ENCODE results near the gene BID.

BID gene

GRCh38 chr22:17738386-17739128 lies 35.7 kb downstream of the BID start:
- DNase-seq (ENCODE audit: low read depth) = no peak

- DNase-seq (ENCODE audit: low read depth) = no peak
These were observed 40.1 kb downstream of the BID start for GRCh38 chr22:17734187-17734586.

GRCh38 chr22:17733466-17733865 lies 40.8 kb downstream of the BID start:
- DNase-seq (ENCODE audit: low read depth) = no peak

GRCh38 chr22:17732251-17732854 lies 41.9 kb downstream of the BID start:
- DNase-seq (ENCODE audit: low read depth) = no peak

GRCh38 chr22:17729561-17729960 lies 44.7 kb downstream of the BID start:
- DNase-seq (ENCODE audit: low read depth) = no peak

GRCh38 chr22:17728786-17729185 lies 45.5 kb downstream of the BID start:
- DNase-seq (ENCODE audit: low read depth) = no peak

- no peak for DNase-seq (ENCODE audit: low read depth)
These were observed 47.1 kb downstream of the BID start for GRCh38 chr22:17726928-17727897.

GRCh38 chr22:17726006-17726927 lies 48.0 kb downstream of the BID start:
- DNase-seq (ENCODE audit: low read depth) = no peak

- DNase-seq (ENCODE audit: low read depth) = no peak
These were observed 48.8 kb downstream of the BID start for GRCh38 chr22:17725500-17725796.

GRCh38 chr22:17724678-17725499 lies 49.4 kb downstream of the BID start:
- no peak for DNase-seq (ENCODE audit: low read depth)

- no peak for DNase-seq (ENCODE audit: low read depth)
These were observed 50.0 kb downstream of the BID start for GRCh38 chr22:17724241-17724640.

GRCh38 chr22:17719911-17720310 lies 54.4 kb downstream of the BID start:
- DNase-seq (ENCODE audit: low read depth) = no peak

- DNase-seq (ENCODE audit: low read depth) = no peak
These were observed 56.6 kb downstream of the BID start for GRCh38 chr22:17717708-17718107.

GRCh38 chr22:17716529-17716928 lies 57.7 kb downstream of the BID start:
- DNase-seq (ENCODE audit: low read depth) = no peak

GRCh38 chr22:17712441-17712840 lies 61.8 kb downstream of the BID start:
- DNase-seq (ENCODE audit: low read depth) = no peak

- no peak for DNase-seq (ENCODE audit: low read depth)
These were observed 64.2 kb downstream of the BID start for GRCh38 chr22:17710023-17710422.

GRCh38 chr22:17707526-17707925 lies 66.7 kb downstream of the BID start:
- DNase-seq (ENCODE audit: low read depth) = no peak

GRCh38 chr22:17706947-17707346 lies 67.3 kb downstream of the BID start:
- DNase-seq (ENCODE audit: low read depth) = no peak

GRCh38 chr22:17705951-17706900 lies 68.0 kb downstream of the BID start:
- peak; percentile 82 for DNase-seq (ENCODE audit: low read depth)

- no peak for DNase-seq (ENCODE audit: low read depth)
These were observed 68.7 kb downstream of the BID start for GRCh38 chr22:17705546-17705945.
